ENCODE measurements around the gene SYCE1L. TPM values are rescaled to one million over a fixed set of nuclear protein-coding genes. Genes with fewer than 3 reads are reported as not detected.

The SYCE1L gene
- total and polyA plus RNA-seq, 2 of the 4 experiments (the other 2 are of a cell fraction), result 0.10 TPM; not detected in 1

DNA sequence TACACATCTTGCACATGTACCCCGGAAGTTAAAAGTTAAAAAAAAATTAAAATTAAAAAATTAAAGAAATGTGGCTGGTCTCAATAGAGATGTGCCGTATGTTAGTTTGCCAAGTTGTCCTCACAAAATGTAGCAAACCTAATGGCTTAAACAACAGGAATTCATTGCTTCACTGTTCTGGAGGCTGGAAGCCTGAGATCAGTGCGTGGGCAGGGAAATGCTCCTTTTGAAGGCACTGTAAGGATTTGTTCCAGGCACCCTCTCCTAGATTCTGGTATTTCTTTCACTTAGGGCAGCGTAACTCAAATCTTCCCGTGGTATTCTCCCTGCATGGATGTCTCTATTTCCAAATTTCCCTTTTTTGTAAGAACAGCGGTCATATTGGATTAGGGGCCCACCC lies 40.9 kb upstream of the SYCE1L start:
- H3K4ac ChIP-seq (ENCODE audit: low read depth, low read length), result no peak overlapping the region
- no peak overlapping the region for H3K56ac ChIP-seq (ENCODE audit: extremely low read depth, insufficient read depth, low read length)
- H4K5ac ChIP-seq (ENCODE audit: low read depth, low read length), result no peak overlapping the region
- DNase-seq, result no peak
- no peak overlapping the region for H2BK20ac ChIP-seq (ENCODE audit: low read depth, low read length)
- H3K18ac ChIP-seq (ENCODE audit: low read depth, low read length), result no peak overlapping the region
- no peak overlapping the region for H3K4me3 ChIP-seq (ENCODE audit: insufficient read depth, low read depth, low read length)
- no peak overlapping the region for H2AFZ ChIP-seq (replicated peaks; ENCODE audit: low read length, poor library complexity)
- ChIA-PET POLR2A (ENCODE audit: unreplicated experiment) (no interaction called here), CTCF (no interaction called here)
- no peak for ATAC-seq (ENCODE audit: low read depth)
- no peak overlapping the region for H2AK9ac ChIP-seq (replicated peaks; ENCODE audit: low read depth, low read length, poor library complexity)
- no peak overlapping the region for H2AK5ac ChIP-seq (ENCODE audit: low read depth, low read length)
- no peaks in the 10 kb centered on the region for H3K9me3 ChIP-seq (ENCODE audit: control insufficient read depth, insufficient read depth, low read length)
- H3K23ac ChIP-seq (ENCODE audit: low read depth, low read length), result no peak overlapping the region
- no peak overlapping the region for H4K8ac ChIP-seq (ENCODE audit: low read depth in 2 of 2, low read length in 2 of 2)
- H4K20me1 ChIP-seq (ENCODE audit: insufficient read depth, low read length), result no peaks in the 10 kb centered on the region
- no peak overlapping the region for H3K27ac ChIP-seq (ENCODE audit: insufficient read depth, low read length)
- H2BK5ac ChIP-seq (ENCODE audit: low read depth, low read length, poor library complexity, severe bottlenecking), result no peak overlapping the region
- no TSS peak for BruUV-seq (replicated peaks)
- no peak overlapping the region for H2BK120ac ChIP-seq (ENCODE audit: low read depth, low read length)
- H4K91ac ChIP-seq (ENCODE audit: insufficient read depth, low read depth, low read length), result no peak overlapping the region
- H3K4me1 ChIP-seq (ENCODE audit: control insufficient read depth, insufficient read depth, low read length), result no peaks in the 10 kb centered on the region
- H3K36me3 ChIP-seq (ENCODE audit: control insufficient read depth, insufficient read depth, low read length), result no peaks in the 10 kb centered on the region
- H3K27me3 ChIP-seq (ENCODE audit: control insufficient read depth, insufficient read depth, low read length), result no peaks in the 10 kb centered on the region
- dilution Hi-C loops (cut with HindIII; ENCODE audit: low sequenced_read_pairs, unreplicated experiment), result loop anchor here (25.0 kb wide), 1 partner anchor 1371 kb away; no protein-coding TSS in a partner anchor
- no peak overlapping the region for H3K14ac ChIP-seq (replicated peaks; ENCODE audit: low read depth, low read length)
- H3K4me2 ChIP-seq (ENCODE audit: low read depth, low read length), result no peak overlapping the region
- TF ChIP-seq RFX5 (IDR thresholded peaks at IDR 0.05; ENCODE audit: low read depth, low read length), result no peak
- no peak for TF ChIP-seq RAD21 (IDR thresholded peaks at IDR 0.05; ENCODE audit: low read length)
- no peak for TF ChIP-seq POLR2A (IDR thresholded peaks at IDR 0.05; ENCODE audit: low read depth, low read length)
- no peak for TF ChIP-seq NFE2L2 (IDR thresholded peaks at IDR 0.05; ENCODE audit: low read depth, low read length)
- TF ChIP-seq MXI1 (IDR thresholded peaks at IDR 0.05; ENCODE audit: borderline replicate concordance, low read depth, low read length), result no peak
- TF ChIP-seq, protein P1, sequence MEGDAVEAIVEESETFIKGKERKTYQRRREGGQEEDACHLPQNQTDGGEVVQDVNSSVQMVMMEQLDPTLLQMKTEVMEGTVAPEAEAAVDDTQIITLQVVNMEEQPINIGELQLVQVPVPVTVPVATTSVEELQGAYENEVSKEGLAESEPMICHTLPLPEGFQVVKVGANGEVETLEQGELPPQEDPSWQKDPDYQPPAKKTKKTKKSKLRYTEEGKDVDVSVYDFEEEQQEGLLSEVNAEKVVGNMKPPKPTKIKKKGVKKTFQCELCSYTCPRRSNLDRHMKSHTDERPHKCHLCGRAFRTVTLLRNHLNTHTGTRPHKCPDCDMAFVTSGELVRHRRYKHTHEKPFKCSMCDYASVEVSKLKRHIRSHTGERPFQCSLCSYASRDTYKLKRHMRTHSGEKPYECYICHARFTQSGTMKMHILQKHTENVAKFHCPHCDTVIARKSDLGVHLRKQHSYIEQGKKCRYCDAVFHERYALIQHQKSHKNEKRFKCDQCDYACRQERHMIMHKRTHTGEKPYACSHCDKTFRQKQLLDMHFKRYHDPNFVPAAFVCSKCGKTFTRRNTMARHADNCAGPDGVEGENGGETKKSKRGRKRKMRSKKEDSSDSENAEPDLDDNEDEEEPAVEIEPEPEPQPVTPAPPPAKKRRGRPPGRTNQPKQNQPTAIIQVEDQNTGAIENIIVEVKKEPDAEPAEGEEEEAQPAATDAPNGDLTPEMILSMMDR (conservative IDR thresholded peaks at IDR 0.05; ENCODE audit: low read depth, low read length), result no peak
- TF ChIP-seq MAZ (IDR thresholded peaks at IDR 0.05; ENCODE audit: borderline replicate concordance, low read depth, low read length), result no peak
- no peak for TF ChIP-seq RCOR1 (IDR thresholded peaks at IDR 0.05; ENCODE audit: insufficient replicate concordance, low read length)
- TF ChIP-seq MAFK (IDR thresholded peaks at IDR 0.05; ENCODE audit: low read depth, low read length), result no peak
- TF ChIP-seq SMC3 (IDR thresholded peaks at IDR 0.05; ENCODE audit: low read depth, low read length), result no peak
- TF ChIP-seq BHLHE40 (IDR thresholded peaks at IDR 0.05; ENCODE audit: low read depth, low read length), result no peak
- TF ChIP-seq, protein P2, sequence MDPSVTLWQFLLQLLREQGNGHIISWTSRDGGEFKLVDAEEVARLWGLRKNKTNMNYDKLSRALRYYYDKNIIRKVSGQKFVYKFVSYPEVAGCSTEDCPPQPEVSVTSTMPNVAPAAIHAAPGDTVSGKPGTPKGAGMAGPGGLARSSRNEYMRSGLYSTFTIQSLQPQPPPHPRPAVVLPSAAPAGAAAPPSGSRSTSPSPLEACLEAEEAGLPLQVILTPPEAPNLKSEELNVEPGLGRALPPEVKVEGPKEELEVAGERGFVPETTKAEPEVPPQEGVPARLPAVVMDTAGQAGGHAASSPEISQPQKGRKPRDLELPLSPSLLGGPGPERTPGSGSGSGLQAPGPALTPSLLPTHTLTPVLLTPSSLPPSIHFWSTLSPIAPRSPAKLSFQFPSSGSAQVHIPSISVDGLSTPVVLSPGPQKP (IDR thresholded peaks at IDR 0.05; ENCODE audit: borderline replicate concordance, low read depth, low read length), result no peak
- TF ChIP-seq, protein P3, sequence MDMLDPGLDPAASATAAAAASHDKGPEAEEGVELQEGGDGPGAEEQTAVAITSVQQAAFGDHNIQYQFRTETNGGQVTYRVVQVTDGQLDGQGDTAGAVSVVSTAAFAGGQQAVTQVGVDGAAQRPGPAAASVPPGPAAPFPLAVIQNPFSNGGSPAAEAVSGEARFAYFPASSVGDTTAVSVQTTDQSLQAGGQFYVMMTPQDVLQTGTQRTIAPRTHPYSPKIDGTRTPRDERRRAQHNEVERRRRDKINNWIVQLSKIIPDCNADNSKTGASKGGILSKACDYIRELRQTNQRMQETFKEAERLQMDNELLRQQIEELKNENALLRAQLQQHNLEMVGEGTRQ (IDR thresholded peaks at IDR 0.05; ENCODE audit: low read depth, low read length), result no peak
- TF ChIP-seq CEBPB (IDR thresholded peaks at IDR 0.05; ENCODE audit: low read depth, low read length), result no peak
- TF ChIP-seq FOS (IDR thresholded peaks at IDR 0.05; ENCODE audit: low read depth, low read length), result no peak
- no peak for TF ChIP-seq CHD1 (IDR thresholded peaks at IDR 0.05; ENCODE audit: low read depth, low read length)
- in situ Hi-C loops (cut with MboI; ENCODE audit: low sequenced_read_pairs), result no loop called here
- H2BK15ac ChIP-seq (ENCODE audit: low read depth, low read length), result no peak overlapping the region
- WGBS, 2 experiments (ENCODE audit: extremely low coverage in 2 of 2, insufficient read length in 1 of 2), result 59% methylated on average over 3 of the region's 6 CpGs; no CpG with 5 or more reads in 1 of the 2 experiments
- H3K79me1 ChIP-seq (ENCODE audit: low read depth in 1 of 2, low read length in 2 of 2), result no peaks in the 10 kb centered on the region
- no peak overlapping the region for H3K9ac ChIP-seq (ENCODE audit: low read depth, low read length)
- intact Hi-C loops (cut with micrococcal nuclease), result no loop called here
- no peaks in the 10 kb centered on the region for H3K9me1 ChIP-seq (ENCODE audit: insufficient read depth, low read length)

Measured in IMR-90 (cell line).